Measurements from ENCODE around the gene CES2.
"Not testable (repeated sequence)": the region's sequence is repeated elsewhere in the genome, so short reads cannot be mapped to it uniquely, and the experiment has no call there.

Gene CES2

DNA sequence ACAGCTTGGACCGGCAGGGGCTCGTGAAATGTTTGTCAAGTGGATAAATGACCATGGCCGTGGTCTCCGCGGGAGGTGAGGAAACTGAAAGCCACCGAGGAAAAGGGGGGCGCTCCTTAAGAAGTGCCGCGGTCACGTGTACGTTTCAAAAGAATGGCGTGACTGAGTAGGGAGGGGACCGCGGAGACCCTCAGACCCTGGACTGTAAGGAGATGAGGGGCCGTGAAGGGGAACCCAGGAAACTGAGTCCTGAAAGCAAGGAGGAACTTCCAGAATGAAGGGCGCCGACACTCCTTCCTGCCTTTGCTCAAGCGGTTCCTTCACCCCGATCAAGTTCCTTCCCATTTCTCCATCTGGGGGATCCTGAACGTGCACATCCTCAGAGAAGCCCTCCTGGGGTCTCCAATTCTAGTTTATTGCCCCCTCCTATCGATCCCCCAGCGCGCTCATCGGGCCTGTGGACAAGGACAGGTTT is 440 bp upstream of the CES2 start:
- H2AK5ac ChIP-seq (ENCODE audit: low read length, severe bottlenecking) = not testable (repeated sequence)
- WGBS = 7% methylated on average over 21 of the region's 24 CpGs
- peak overlapping the region; percentile 91 for H4K91ac ChIP-seq (ENCODE audit: low read length)

DNA sequence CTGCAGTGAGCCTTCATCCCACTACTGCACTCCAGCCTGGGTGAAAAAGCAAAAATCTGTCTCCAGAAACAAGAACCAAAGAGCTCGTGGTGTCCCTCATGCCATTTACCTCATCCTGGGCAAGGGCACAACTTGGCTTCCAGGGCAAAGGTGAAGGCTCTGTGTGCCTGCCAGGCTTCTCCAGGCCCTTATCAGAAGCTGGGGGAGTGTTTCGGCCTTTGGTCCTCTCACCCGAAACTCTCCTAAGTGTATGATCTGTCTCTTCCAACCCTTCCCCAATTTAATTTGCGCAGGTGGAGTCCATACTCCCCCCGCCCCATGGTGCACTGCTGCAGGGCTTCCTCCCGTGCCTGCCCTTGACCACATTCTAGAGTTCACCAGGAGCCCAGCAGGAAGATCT is 1.1 kb downstream of the CES2 start:
- no peak overlapping the region for H3K18ac ChIP-seq (ENCODE audit: low read depth in 1 of 2, low read length in 2 of 2)
- no peak overlapping the region for H2AFZ ChIP-seq (ENCODE audit: low read depth, low read length)
- no peak overlapping the region for H3K14ac ChIP-seq (ENCODE audit: low read length in 2 of 2)
- H4K91ac ChIP-seq (ENCODE audit: low read length) = no peak overlapping the region
- peak overlapping the region; percentile 100 for H3K9ac ChIP-seq (ENCODE audit: low read length)
- no peak overlapping the region for H2BK120ac ChIP-seq (ENCODE audit: low read depth, low read length)
- no peak overlapping the region for H3K27ac ChIP-seq (ENCODE audit: low read length, poor library complexity, severe bottlenecking)
- H2BK5ac ChIP-seq (ENCODE audit: low read depth, low read length, poor library complexity, severe bottlenecking) = no peak overlapping the region
- H3K23ac ChIP-seq (ENCODE audit: low read length in 2 of 2) = no peak overlapping the region
- H3K4me2 ChIP-seq (ENCODE audit: low read length, poor library complexity, severe bottlenecking) = no peak overlapping the region
- peaks cover 42% of the 10 kb centered on the region for H3K79me1 ChIP-seq (replicated peaks; ENCODE audit: low read length, poor library complexity, severe bottlenecking)
- 100% methylated on average over 6 of the region's 6 CpGs for WGBS
- H4K8ac ChIP-seq (ENCODE audit: low read length) = no peak overlapping the region
- H3K9me3 ChIP-seq (ENCODE audit: control insufficient read depth, low read length) = no peaks in the 10 kb centered on the region
- H3K36me3 ChIP-seq (ENCODE audit: control insufficient read depth in 1 of 2, insufficient read depth in 2 of 2, low read depth in 1 of 2, low read length in 2 of 2) = peaks cover 47 to 60% of the 10 kb centered on the region in 2 experiments
- H3K4me3 ChIP-seq (ENCODE audit: insufficient read depth in 1 of 2, low read depth in 1 of 2, low read length in 2 of 2) = peak overlapping the region in 1 of 2 experiments; percentile 99
- H2BK12ac ChIP-seq (ENCODE audit: low read length in 2 of 2) = no peak overlapping the region
- no peak overlapping the region for H2AK5ac ChIP-seq (ENCODE audit: low read length, severe bottlenecking)
- peaks cover 25% of the 10 kb centered on the region for H3K4me1 ChIP-seq (ENCODE audit: control insufficient read depth, insufficient read depth, low read depth, low read length)
- H3K4ac ChIP-seq (ENCODE audit: low read depth in 1 of 2, low read length in 2 of 2) = no peak overlapping the region
- no peak for DNase-seq
- no peak overlapping the region for H2BK15ac ChIP-seq (ENCODE audit: low read depth, poor library complexity, severe bottlenecking)
- no peaks in the 10 kb centered on the region for H3K27me3 ChIP-seq (ENCODE audit: control insufficient read depth in 1 of 2, insufficient read depth in 1 of 2, low read length in 2 of 2)

More for the DNA sequence above, 440 bp upstream of the CES2 start:
- not testable (repeated sequence) for H3K9me3 ChIP-seq (ENCODE audit: control insufficient read depth, low read length); H2BK5ac ChIP-seq (ENCODE audit: low read depth, low read length, poor library complexity, severe bottlenecking); H3K27me3 ChIP-seq (ENCODE audit: control insufficient read depth in 1 of 2, insufficient read depth in 1 of 2, low read length in 2 of 2); DNase-seq; H2BK15ac ChIP-seq (ENCODE audit: low read depth, poor library complexity, severe bottlenecking)
- peak overlapping the region in 1 of 2 experiments; percentile 98 for H3K14ac ChIP-seq (ENCODE audit: low read length in 2 of 2)
- H2BK12ac ChIP-seq (ENCODE audit: low read length in 2 of 2) = peak overlapping the region in 1 of 2 experiments; percentile 83
- peak overlapping the region; percentile 98 for H3K18ac ChIP-seq (ENCODE audit: low read depth in 1 of 2, low read length in 2 of 2)
- H2AFZ ChIP-seq (ENCODE audit: low read depth, low read length) = peak overlapping the region; percentile 33
- H3K4me1 ChIP-seq (ENCODE audit: control insufficient read depth, insufficient read depth, low read depth, low read length) = peaks cover 29% of the 10 kb centered on the region
- peak overlapping the region; percentile 65 for H3K4me2 ChIP-seq (ENCODE audit: low read length, poor library complexity, severe bottlenecking)
- peak overlapping the region; percentile 96 for H4K8ac ChIP-seq (ENCODE audit: low read length)
- peaks cover 37% of the 10 kb centered on the region for H3K79me1 ChIP-seq (replicated peaks; ENCODE audit: low read length, poor library complexity, severe bottlenecking)
- peak overlapping the region in 1 of 2 experiments; percentile 70 for H3K23ac ChIP-seq (ENCODE audit: low read length in 2 of 2)
- H3K9ac ChIP-seq (ENCODE audit: low read length) = peak overlapping the region; percentile 100
- H3K4ac ChIP-seq (ENCODE audit: low read depth in 1 of 2, low read length in 2 of 2) = peak overlapping the region; percentile 90 to 96
- H3K27ac ChIP-seq (ENCODE audit: low read length, poor library complexity, severe bottlenecking) = peak overlapping the region; percentile 74
- H3K36me3 ChIP-seq (ENCODE audit: control insufficient read depth in 1 of 2, insufficient read depth in 2 of 2, low read depth in 1 of 2, low read length in 2 of 2) = peaks cover 35 to 46% of the 10 kb centered on the region in 2 experiments
- peak overlapping the region; percentile 69 for H2BK120ac ChIP-seq (ENCODE audit: low read depth, low read length)
- H3K4me3 ChIP-seq (ENCODE audit: insufficient read depth in 1 of 2, low read depth in 1 of 2, low read length in 2 of 2) = peak overlapping the region; percentile 94 to 99

DNA sequence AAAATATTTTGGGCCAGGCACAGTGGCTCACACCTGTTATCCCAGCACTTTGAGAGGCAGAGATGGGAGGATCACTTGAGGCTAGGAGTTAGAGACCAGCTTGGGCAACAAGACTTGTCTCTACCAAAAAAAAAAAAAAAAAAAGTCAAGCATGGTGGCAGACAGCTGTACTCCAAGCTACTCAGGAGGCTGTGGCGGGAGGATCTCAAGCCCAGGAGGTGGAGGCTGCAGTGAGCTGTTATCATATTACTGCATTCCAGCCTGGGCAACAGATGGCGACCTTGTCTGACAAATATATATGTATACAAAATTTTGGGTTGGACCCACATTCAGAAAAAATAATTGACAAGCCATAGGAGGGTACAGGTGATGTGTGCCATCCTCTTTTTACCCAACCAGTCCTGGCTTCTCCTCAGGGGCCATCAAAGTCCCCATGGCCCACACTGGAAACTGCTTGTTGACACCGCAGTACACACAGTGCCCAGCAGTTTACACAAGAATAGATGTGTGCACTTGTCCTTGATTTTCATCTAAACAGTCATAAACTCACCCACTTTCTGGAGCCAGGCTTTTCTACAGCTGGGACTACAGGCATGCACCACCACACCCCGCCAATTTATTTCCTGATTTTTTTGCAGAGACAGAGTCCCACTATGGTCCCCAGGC is 1.7 kb downstream of the CES2 start:
- Histone ChIP-seq H3K79me1 (replicated peaks; ENCODE audit: low read length, poor library complexity, severe bottlenecking) (peaks cover 42% of the 10 kb centered on the region), H3K4me1 (ENCODE audit: control insufficient read depth, insufficient read depth, low read depth, low read length) (peaks cover 25% of the 10 kb centered on the region), H2BK15ac (ENCODE audit: low read depth, poor library complexity, severe bottlenecking) (no peak overlapping the region), H3K4me3 (ENCODE audit: insufficient read depth in 1 of 2, low read depth in 1 of 2, low read length in 2 of 2) (peak overlapping the region in 1 of 2 experiments; percentile 99), H3K18ac (ENCODE audit: low read depth in 1 of 2, low read length in 2 of 2) (no peak overlapping the region), H4K8ac (ENCODE audit: low read length) (no peak overlapping the region), H2BK120ac (ENCODE audit: low read depth, low read length) (no peak overlapping the region), H3K36me3 (ENCODE audit: control insufficient read depth in 1 of 2, insufficient read depth in 2 of 2, low read depth in 1 of 2, low read length in 2 of 2) (peaks cover 50 to 60% of the 10 kb centered on the region in 2 experiments), H3K27me3 (ENCODE audit: control insufficient read depth in 1 of 2, insufficient read depth in 1 of 2, low read length in 2 of 2) (no peaks in the 10 kb centered on the region), H3K9me3 (ENCODE audit: control insufficient read depth, low read length) (no peaks in the 10 kb centered on the region), H2BK5ac (ENCODE audit: low read depth, low read length, poor library complexity, severe bottlenecking) (no peak overlapping the region), H3K14ac (ENCODE audit: low read length in 2 of 2) (no peak overlapping the region), H2AFZ (ENCODE audit: low read depth, low read length) (no peak overlapping the region), H2BK12ac (ENCODE audit: low read length in 2 of 2) (no peak overlapping the region), H4K91ac (ENCODE audit: low read length) (no peak overlapping the region), H3K27ac (ENCODE audit: low read length, poor library complexity, severe bottlenecking) (no peak overlapping the region), H3K9ac (ENCODE audit: low read length) (peak overlapping the region; percentile 100), H3K23ac (ENCODE audit: low read length in 2 of 2) (no peak overlapping the region), H3K4ac (ENCODE audit: low read depth in 1 of 2, low read length in 2 of 2) (no peak overlapping the region), H2AK5ac (ENCODE audit: low read length, severe bottlenecking) (no peak overlapping the region), H3K4me2 (ENCODE audit: low read length, poor library complexity, severe bottlenecking) (no peak overlapping the region)
- WGBS = 92% methylated on average over 3 of the region's 4 CpGs
- DNase-seq = no peak

DNA sequence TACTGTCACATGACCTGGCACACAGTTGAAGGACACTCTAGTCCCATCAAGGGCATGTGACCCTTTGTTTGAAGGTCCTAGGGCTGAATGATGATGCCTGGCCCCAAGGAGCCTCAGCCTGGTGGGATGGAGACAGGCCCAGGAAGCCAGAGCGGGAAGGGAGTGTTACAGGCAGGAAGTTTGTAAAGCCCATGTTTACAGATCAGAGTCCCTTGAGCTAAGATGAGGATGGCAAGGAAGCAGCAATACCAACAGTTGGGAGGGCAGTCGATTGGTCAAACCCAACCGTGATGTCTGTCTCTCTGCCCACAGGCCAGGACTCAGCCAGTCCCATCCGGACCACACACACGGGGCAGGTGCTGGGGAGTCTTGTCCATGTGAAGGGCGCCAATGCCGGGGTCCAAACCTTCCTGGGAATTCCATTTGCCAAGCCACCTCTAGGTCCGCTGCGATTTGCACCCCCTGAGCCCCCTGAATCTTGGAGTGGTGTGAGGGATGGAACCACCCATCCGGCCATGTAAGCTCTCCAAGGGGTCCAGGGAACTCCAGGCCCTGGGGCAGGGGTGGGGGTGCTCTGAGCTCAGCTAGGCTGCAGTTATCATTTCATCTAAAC is 2.5 kb downstream of the CES2 start:
- no peak overlapping the region for H3K4ac ChIP-seq (ENCODE audit: low read depth in 1 of 2, low read length in 2 of 2)
- DNase-seq = no peak
- peaks cover 51 to 60% of the 10 kb centered on the region in 2 experiments for H3K36me3 ChIP-seq (ENCODE audit: control insufficient read depth in 1 of 2, insufficient read depth in 2 of 2, low read depth in 1 of 2, low read length in 2 of 2)
- H4K8ac ChIP-seq (ENCODE audit: low read length) = no peak overlapping the region
- H3K9ac ChIP-seq (ENCODE audit: low read length) = no peak overlapping the region
- no peak overlapping the region for H2BK12ac ChIP-seq (ENCODE audit: low read length in 2 of 2)
- H2BK15ac ChIP-seq (ENCODE audit: low read depth, poor library complexity, severe bottlenecking) = no peak overlapping the region
- H3K23ac ChIP-seq (ENCODE audit: low read length in 2 of 2) = no peak overlapping the region
- H3K79me1 ChIP-seq (replicated peaks; ENCODE audit: low read length, poor library complexity, severe bottlenecking) = peaks cover 42% of the 10 kb centered on the region
- H3K4me3 ChIP-seq (ENCODE audit: insufficient read depth in 1 of 2, low read depth in 1 of 2, low read length in 2 of 2) = no peak overlapping the region
- H2BK5ac ChIP-seq (ENCODE audit: low read depth, low read length, poor library complexity, severe bottlenecking) = no peak overlapping the region
- H3K4me2 ChIP-seq (ENCODE audit: low read length, poor library complexity, severe bottlenecking) = no peak overlapping the region
- WGBS = 91% methylated on average over 10 of the region's 10 CpGs
- H3K4me1 ChIP-seq (ENCODE audit: control insufficient read depth, insufficient read depth, low read depth, low read length) = peaks cover 19% of the 10 kb centered on the region
- no peak overlapping the region for H4K91ac ChIP-seq (ENCODE audit: low read length)
- H3K27me3 ChIP-seq (ENCODE audit: control insufficient read depth in 1 of 2, insufficient read depth in 1 of 2, low read length in 2 of 2) = no peaks in the 10 kb centered on the region
- no peak overlapping the region for H2AFZ ChIP-seq (ENCODE audit: low read depth, low read length)
- no peak overlapping the region for H2BK120ac ChIP-seq (ENCODE audit: low read depth, low read length)
- no peaks in the 10 kb centered on the region for H3K9me3 ChIP-seq (ENCODE audit: control insufficient read depth, low read length)
- no peak overlapping the region for H3K27ac ChIP-seq (ENCODE audit: low read length, poor library complexity, severe bottlenecking)
- H3K14ac ChIP-seq (ENCODE audit: low read length in 2 of 2) = no peak overlapping the region
- H3K18ac ChIP-seq (ENCODE audit: low read depth in 1 of 2, low read length in 2 of 2) = no peak overlapping the region
- no peak overlapping the region for H2AK5ac ChIP-seq (ENCODE audit: low read length, severe bottlenecking)

Measured in mesenchymal stem cell (in vitro differentiated cells and primary cell).